Brain microvascular endothelial cell (primary cell): ENCODE data around the gene CCM2L.

Experiments used
- DNase-seq: peaks from one replicate; pipeline ENCODE4 v3.0.0-alpha.2; 2020
- H3K27ac ChIP-seq: fragments of 250-450 bp; sonication (Bioruptor Pico); 2 replicates; pipeline ENCODE4 v1.5.1; 2020; ENCODE audit warnings: mild to moderate bottlenecking, moderate library complexity
- H3K27me3 ChIP-seq: fragments of 250-450 bp; sonication (Bioruptor Pico); replicated peaks from 2 replicates; pipeline ENCODE4 v1.5.1; 2020; ENCODE audit warnings: mild to moderate bottlenecking
- H3K36me3 ChIP-seq: fragments of 250-450 bp; sonication (Bioruptor Pico); replicated peaks from 2 replicates; pipeline ENCODE4 v1.5.1; 2020; ENCODE audit warnings: mild to moderate bottlenecking
- H3K4me3 ChIP-seq: 2 replicates; pipeline ENCODE4 v1.5.1; 2011; ENCODE audit warnings: low read depth, mild to moderate bottlenecking, control low read depth, low read length, moderate library complexity
- CTCF ChIP-seq: IDR thresholded peaks from 2 replicates; pipeline ENCODE4 v1.5.1; 2011; ENCODE audit warnings: low read depth, mild to moderate bottlenecking, moderate library complexity, low read length, control low read depth, inconsistent platforms; ENCODE audit errors: missing control alignments
- in situ Hi-C: cut with HindIII; loops from 2 replicates; pipeline ENCODE4 v1.10.0; 2017; ENCODE audit warnings: low sequenced_read_pairs, low pct_ligation_motif_present

The CCM2L gene

DNA sequence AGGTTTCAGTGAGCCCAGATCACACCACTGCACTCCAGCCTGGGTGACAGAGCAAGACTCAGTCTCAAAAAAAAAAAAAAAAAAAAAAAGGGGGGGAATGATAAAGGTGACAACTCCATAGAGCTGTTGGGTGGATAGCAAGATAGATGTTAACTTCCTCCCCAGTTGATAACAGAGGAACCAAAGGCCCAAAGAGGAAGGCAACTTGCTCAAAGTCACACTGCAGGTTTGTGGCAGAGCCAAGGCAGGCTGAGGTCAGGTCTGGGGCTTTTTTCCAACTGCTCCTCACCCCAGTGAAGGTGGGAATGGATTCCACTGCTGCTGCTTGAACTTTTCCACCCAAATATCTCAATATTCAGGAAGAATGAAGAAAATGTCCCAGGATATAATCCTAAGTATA, 68.6 kb downstream of the CCM2L start:
- Histone ChIP-seq H3K4me3 (no peak overlapping the region), H3K27ac (no peak overlapping the region), H3K36me3 (no peaks in the 10 kb centered on the region), H3K27me3 (peaks cover 3% of the 10 kb centered on the region)
- no peak for DNase-seq
- no peak for TF ChIP-seq CTCF
- in situ Hi-C loops, result no loop called here

DNA sequence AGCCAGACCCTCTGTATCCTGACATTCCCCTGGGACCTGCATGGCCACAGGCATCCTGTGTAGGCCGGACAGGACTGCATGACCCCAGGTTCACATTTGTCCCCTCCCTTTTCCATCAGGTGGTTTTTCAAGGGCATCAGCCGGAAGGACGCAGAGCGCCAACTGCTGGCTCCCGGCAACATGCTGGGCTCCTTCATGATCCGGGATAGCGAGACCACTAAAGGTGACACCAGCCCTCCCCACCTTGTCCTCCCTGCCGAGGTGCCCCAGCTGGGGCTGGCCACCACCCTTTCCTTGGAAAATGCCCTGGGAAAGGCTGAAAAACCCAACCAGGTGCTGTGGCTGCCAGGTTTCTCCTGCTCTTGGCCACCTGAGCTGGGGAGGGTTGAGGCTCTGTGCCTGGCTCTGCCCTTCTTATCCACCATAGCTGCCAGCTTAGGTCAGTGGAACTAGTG, 69.4 kb downstream of the CCM2L start:
- Histone ChIP-seq H3K27me3 (peaks cover 3% of the 10 kb centered on the region), H3K4me3 (no peak overlapping the region), H3K27ac (no peak overlapping the region), H3K36me3 (no peaks in the 10 kb centered on the region)
- no peak for TF ChIP-seq CTCF
- no peak for DNase-seq
- in situ Hi-C loops, result no loop called here

- in situ Hi-C loops, result no loop called here
- TF ChIP-seq CTCF, result no peak
- no peak for DNase-seq
- no peak overlapping the region for H3K4me3 ChIP-seq
- H3K27me3 ChIP-seq, result peaks cover 3% of the 10 kb centered on the region
- H3K27ac ChIP-seq, result no peak overlapping the region
- H3K36me3 ChIP-seq, result no peaks in the 10 kb centered on the region
Observed at GRCh38 chr20:32080783-32081182, 70.5 kb downstream of the CCM2L start.
